Measurements from ENCODE around the gene TIGD3. TPM values are rescaled to one million over a fixed set of nuclear protein-coding genes. Genes with fewer than 3 reads are reported as not detected.

The TIGD3 gene
- total RNA-seq, 4 donors from 2014 or later: 0.48 to 3.0 (median 0.75) TPM; not detected in 1

DNA sequence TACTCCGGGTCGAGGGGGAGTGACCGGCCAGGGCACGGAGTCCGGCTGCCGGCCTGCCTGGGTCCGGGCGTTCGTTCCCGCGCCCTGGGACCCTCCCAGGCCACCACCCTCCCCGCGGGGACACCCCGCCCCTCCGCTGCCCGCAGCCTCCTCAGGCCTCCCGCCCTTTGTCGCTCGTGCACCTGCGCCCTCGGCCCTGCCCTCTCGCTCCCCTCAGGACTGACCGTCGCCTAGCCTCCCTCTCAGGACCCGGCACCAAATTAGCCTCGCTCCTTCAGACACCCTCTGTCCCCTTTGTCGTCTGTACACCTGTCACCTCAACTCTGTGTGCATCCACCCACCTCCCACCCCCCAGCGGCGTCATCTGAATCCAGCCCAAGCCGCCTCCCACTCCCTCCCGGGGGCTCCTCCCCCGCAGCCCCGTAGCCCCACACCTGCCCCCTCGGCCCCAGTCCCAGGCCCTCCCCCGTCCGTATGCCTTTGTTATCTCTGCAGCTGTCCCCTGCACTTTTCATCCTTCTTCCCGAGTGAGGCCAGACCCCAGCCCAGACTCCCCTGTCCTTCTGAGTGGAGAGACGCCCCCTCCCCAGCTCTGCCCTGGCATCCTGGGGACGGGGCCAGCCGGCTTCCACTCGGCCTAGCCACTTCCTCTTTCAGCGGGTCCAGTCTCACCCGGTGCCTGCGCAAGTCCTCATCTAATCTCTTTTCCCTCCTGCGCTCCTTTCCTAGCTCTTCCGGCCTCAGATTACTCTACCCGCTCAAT, 643 bp downstream of the TIGD3 start:
- peak; percentile 58 for DNase-seq
- intact Hi-C loops (cut with DNase I; ENCODE audit: low total_unique reads) (no loop called here), in situ Hi-C loops (cut with MboI; ENCODE audit: low pct_ligation_motif_present in 1 of 4, low pct_unique_long_range_greater_than_20kb in 1 of 4, low sequenced_read_pairs in 3 of 4) (no loop called here)
- peak overlapping the region; percentile 70 to 86 (median 84) for H3K27ac ChIP-seq
- H3K9me3 ChIP-seq: no peaks in the 10 kb centered on the region
- peak overlapping the region; percentile 61 to 88 (median 79) for H3K4me3 ChIP-seq
- TF ChIP-seq EP300 (IDR thresholded peaks at IDR 0.05; ENCODE audit: low read depth) (no peak), POLR2A (IDR thresholded peaks at IDR 0.05) (no peak), POLR2AphosphoS5 (IDR thresholded peaks at IDR 0.05) (no peak)
- TF ChIP-seq, protein P1, sequence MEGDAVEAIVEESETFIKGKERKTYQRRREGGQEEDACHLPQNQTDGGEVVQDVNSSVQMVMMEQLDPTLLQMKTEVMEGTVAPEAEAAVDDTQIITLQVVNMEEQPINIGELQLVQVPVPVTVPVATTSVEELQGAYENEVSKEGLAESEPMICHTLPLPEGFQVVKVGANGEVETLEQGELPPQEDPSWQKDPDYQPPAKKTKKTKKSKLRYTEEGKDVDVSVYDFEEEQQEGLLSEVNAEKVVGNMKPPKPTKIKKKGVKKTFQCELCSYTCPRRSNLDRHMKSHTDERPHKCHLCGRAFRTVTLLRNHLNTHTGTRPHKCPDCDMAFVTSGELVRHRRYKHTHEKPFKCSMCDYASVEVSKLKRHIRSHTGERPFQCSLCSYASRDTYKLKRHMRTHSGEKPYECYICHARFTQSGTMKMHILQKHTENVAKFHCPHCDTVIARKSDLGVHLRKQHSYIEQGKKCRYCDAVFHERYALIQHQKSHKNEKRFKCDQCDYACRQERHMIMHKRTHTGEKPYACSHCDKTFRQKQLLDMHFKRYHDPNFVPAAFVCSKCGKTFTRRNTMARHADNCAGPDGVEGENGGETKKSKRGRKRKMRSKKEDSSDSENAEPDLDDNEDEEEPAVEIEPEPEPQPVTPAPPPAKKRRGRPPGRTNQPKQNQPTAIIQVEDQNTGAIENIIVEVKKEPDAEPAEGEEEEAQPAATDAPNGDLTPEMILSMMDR (IDR thresholded peaks at IDR 0.05): no peak
- H3K4me1 ChIP-seq: peaks cover 11 to 25% (median 23%) of the 10 kb centered on the region in 4 donors
- H3K27me3 ChIP-seq: peaks cover 15% of the 10 kb centered on the region
- WGBS, 2 donors (ENCODE audit: low coverage in 1 of 2): 3% methylated on average over 35 of the region's 47 CpGs; no CpG with 5 or more reads in 1 of the 2 donors
- peaks cover 0 to 18% (median 8%) of the 10 kb centered on the region in 4 donors for H3K36me3 ChIP-seq

GRCh38 chr11:65355776-65356393, 1.3 kb downstream of the TIGD3 start:
- WGBS, 2 donors (ENCODE audit: low coverage in 1 of 2): 54% methylated on average over 35 of the region's 35 CpGs; no CpG with 5 or more reads in 1 of the 2 donors
- Histone ChIP-seq H3K4me1 (peaks cover 11 to 25% (median 23%) of the 10 kb centered on the region in 4 donors), H3K9me3 (no peaks in the 10 kb centered on the region), H3K27me3 (peaks cover 15% of the 10 kb centered on the region), H3K27ac (peak overlapping the region in 2 of 4 donors; percentile 82 to 86), H3K36me3 (peaks cover 0 to 13% (median 6%) of the 10 kb centered on the region in 4 donors), H3K4me3 (peak overlapping the region in 3 of 4 donors; percentile 73 to 88 (median 85))
- peak; percentile 37 for DNase-seq
- in situ Hi-C loops (cut with MboI; ENCODE audit: low pct_ligation_motif_present in 1 of 4, low pct_unique_long_range_greater_than_20kb in 1 of 4, low sequenced_read_pairs in 3 of 4): no loop called here
- intact Hi-C loops (cut with DNase I; ENCODE audit: low total_unique reads): no loop called here
- no peak for TF ChIP-seq POLR2A (IDR thresholded peaks at IDR 0.05)
- TF ChIP-seq EP300 (IDR thresholded peaks at IDR 0.05; ENCODE audit: low read depth): no peak
- no peak for TF ChIP-seq POLR2AphosphoS5 (IDR thresholded peaks at IDR 0.05)
- TF ChIP-seq, protein P1 (IDR thresholded peaks at IDR 0.05): no peak

- Histone ChIP-seq H3K4me3 (no peak overlapping the region), H3K27me3 (peaks cover 15% of the 10 kb centered on the region), H3K9me3 (no peaks in the 10 kb centered on the region), H3K4me1 (peaks cover 11 to 25% (median 23%) of the 10 kb centered on the region in 4 donors), H3K36me3 (peaks cover 0 to 11% (median 3%) of the 10 kb centered on the region in 4 donors), H3K27ac (no peak overlapping the region)
- WGBS, 2 donors (ENCODE audit: low coverage in 1 of 2): 85 to 90% methylated on average over 4 to 29 of the region's 30 CpGs
- TF ChIP-seq EP300 (IDR thresholded peaks at IDR 0.05; ENCODE audit: low read depth) (no peak), POLR2A (IDR thresholded peaks at IDR 0.05) (no peak)
- TF ChIP-seq, protein P1 (IDR thresholded peaks at IDR 0.05): no peak
- intact Hi-C loops (cut with DNase I; ENCODE audit: low total_unique reads) (no loop called here), in situ Hi-C loops (cut with MboI; ENCODE audit: low pct_ligation_motif_present in 1 of 4, low pct_unique_long_range_greater_than_20kb in 1 of 4, low sequenced_read_pairs in 3 of 4) (no loop called here)
- DNase-seq: no peak
These were observed 1.9 kb downstream of the TIGD3 start for GRCh38 chr11:65356394-65356972.

DNA sequence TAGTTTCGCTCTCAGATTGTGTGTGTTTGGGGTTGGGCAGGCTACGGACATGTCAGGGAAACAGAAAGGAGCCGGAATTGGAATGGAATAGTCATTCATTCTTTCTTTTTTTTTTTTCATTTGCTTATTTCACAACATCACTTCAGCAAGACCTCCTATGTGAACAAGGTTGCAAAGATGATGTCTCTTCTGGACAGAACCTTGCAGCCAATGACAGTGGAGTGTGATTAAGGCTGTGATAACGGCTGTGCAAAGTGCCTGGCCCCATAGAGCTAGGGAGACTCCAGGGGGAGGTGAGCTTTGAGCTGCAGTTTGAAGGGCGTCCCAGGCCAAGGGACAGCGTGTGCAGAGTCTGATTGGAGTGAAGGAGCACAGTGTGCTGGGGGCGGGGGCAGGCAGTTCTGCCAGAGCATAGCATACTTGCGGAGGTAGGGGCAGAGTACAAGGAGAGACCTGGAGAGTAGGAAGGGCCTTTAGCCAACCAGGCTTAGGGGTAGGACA, 3.4 kb downstream of the TIGD3 start:
- Histone ChIP-seq H3K36me3 (no peaks in the 10 kb centered on the region), H3K4me3 (no peak overlapping the region), H3K4me1 (peaks cover 11 to 25% (median 23%) of the 10 kb centered on the region in 4 donors), H3K9me3 (no peaks in the 10 kb centered on the region), H3K27ac (no peak overlapping the region), H3K27me3 (peaks cover 15% of the 10 kb centered on the region)
- in situ Hi-C loops (cut with MboI; ENCODE audit: low pct_ligation_motif_present in 1 of 4, low pct_unique_long_range_greater_than_20kb in 1 of 4, low sequenced_read_pairs in 3 of 4): no loop called here
- 50 to 67% methylated on average over 5 to 8 of the region's 8 CpGs for WGBS, 2 donors (ENCODE audit: low coverage in 1 of 2)
- intact Hi-C loops (cut with DNase I; ENCODE audit: low total_unique reads): no loop called here
- peak; percentile 18 for TF ChIP-seq POLR2A (IDR thresholded peaks at IDR 0.05)
- TF ChIP-seq, protein P1 (IDR thresholded peaks at IDR 0.05): no peak
- no peak for DNase-seq
